Islet of Langerhans (tissue), 1 donor: ENCODE data around the gene ADAM23.

Experiments used
- FAIRE-seq: peaks from one replicate; lab custom pipeline; 2011; peaks lifted over from hg19 to GRCh38; lab: Jason Lieb, UNC

Gene ADAM23

GRCh38 chr2:206565666-206566065, 122.3 kb downstream of the ADAM23 start:
- FAIRE-seq, result no peak

GRCh38 chr2:206569470-206569869, 126.1 kb downstream of the ADAM23 start:
- no peak for FAIRE-seq

GRCh38 chr2:206570199-206570598, 126.9 kb downstream of the ADAM23 start:
- no peak for FAIRE-seq

GRCh38 chr2:206572725-206573124, 129.4 kb downstream of the ADAM23 start:
- FAIRE-seq, result no peak

GRCh38 chr2:206573793-206574192, 130.5 kb downstream of the ADAM23 start:
- FAIRE-seq, result no peak

- FAIRE-seq, result no peak
Observed at GRCh38 chr2:206584323-206585116, 141.2 kb downstream of the ADAM23 start.

GRCh38 chr2:206585335-206585734, 142.0 kb downstream of the ADAM23 start:
- no peak for FAIRE-seq

- FAIRE-seq, result no peak
Observed at GRCh38 chr2:206586609-206587008, 143.3 kb downstream of the ADAM23 start.

GRCh38 chr2:206597717-206598218, 154.4 kb downstream of the ADAM23 start:
- FAIRE-seq, result no peak

GRCh38 chr2:206603243-206603642, 159.9 kb downstream of the ADAM23 start:
- FAIRE-seq, result no peak

- FAIRE-seq, result no peak
Observed at GRCh38 chr2:206610451-206610850, 167.1 kb downstream of the ADAM23 start.

GRCh38 chr2:206611191-206611590, 167.9 kb downstream of the ADAM23 start:
- FAIRE-seq, result no peak

GRCh38 chr2:206611736-206612135, 168.4 kb downstream of the ADAM23 start:
- FAIRE-seq, result no peak

- no peak for FAIRE-seq
Observed at GRCh38 chr2:206614811-206615210, 171.5 kb downstream of the ADAM23 start.

GRCh38 chr2:206615417-206616089, 172.2 kb downstream of the ADAM23 start:
- FAIRE-seq, result no peak

GRCh38 chr2:206616151-206616550, 172.8 kb downstream of the ADAM23 start:
- no peak for FAIRE-seq

GRCh38 chr2:206619011-206619410, 175.7 kb downstream of the ADAM23 start:
- FAIRE-seq, result no peak

GRCh38 chr2:206626108-206626507, 182.8 kb downstream of the ADAM23 start:
- FAIRE-seq, result no peak

GRCh38 chr2:206627632-206628031, 184.3 kb downstream of the ADAM23 start:
- FAIRE-seq, result no peak

GRCh38 chr2:206631340-206631739, 188.0 kb downstream of the ADAM23 start:
- no peak for FAIRE-seq

- no peak for FAIRE-seq
Observed at GRCh38 chr2:206635015-206635414, 191.7 kb downstream of the ADAM23 start.

- no peak for FAIRE-seq
Observed at GRCh38 chr2:206639636-206640035, 196.3 kb downstream of the ADAM23 start.

GRCh38 chr2:206641226-206641625, 197.9 kb downstream of the ADAM23 start:
- FAIRE-seq, result no peak
